ENCODE measurements around the gene AFG1L.

DNA sequence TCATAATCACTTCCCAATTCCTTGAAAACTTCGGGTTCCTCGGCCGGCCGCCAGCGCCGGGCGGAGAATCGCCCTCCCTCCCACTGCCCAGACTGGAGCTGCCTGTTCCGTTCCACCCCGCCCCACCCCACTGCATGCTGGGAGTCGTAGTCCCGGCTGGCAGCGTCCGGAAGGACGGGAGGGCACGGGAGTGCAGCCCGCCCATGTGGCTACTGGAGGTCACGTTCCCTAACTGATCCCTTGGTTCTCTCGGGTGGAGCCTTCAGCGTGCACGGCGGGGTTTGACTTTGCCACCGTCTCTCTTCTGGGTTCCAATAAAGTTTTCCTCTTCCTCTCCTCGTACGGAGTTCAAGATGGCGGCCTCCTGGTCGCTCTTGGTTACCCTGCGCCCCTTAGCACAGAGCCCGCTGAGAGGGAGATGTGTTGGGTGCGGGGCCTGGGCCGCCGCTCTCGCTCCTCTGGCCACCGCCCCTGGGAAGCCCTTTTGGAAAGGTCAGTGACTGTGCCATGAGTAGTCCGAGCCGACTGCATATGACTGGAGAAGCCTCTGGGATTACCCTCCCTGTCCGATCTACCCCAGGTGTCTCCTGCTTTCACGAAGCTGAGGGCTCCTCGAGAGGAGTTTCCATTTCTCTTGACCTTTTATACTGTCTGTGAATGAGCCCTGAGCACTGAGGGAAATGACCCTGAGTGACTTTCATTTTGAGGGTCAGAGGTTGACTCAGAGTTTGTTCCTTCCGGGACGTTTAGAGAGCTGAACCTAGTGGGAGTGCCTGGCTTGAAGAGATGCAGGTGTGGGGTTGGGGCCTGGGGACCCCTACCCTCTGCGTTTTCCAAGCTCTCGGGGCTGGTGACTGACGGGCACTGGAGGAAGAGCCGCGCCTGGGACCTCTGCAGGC lies at the start of gene AFG1L:
- TF ChIP-seq, protein P1, sequence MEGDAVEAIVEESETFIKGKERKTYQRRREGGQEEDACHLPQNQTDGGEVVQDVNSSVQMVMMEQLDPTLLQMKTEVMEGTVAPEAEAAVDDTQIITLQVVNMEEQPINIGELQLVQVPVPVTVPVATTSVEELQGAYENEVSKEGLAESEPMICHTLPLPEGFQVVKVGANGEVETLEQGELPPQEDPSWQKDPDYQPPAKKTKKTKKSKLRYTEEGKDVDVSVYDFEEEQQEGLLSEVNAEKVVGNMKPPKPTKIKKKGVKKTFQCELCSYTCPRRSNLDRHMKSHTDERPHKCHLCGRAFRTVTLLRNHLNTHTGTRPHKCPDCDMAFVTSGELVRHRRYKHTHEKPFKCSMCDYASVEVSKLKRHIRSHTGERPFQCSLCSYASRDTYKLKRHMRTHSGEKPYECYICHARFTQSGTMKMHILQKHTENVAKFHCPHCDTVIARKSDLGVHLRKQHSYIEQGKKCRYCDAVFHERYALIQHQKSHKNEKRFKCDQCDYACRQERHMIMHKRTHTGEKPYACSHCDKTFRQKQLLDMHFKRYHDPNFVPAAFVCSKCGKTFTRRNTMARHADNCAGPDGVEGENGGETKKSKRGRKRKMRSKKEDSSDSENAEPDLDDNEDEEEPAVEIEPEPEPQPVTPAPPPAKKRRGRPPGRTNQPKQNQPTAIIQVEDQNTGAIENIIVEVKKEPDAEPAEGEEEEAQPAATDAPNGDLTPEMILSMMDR (IDR thresholded peaks at IDR 0.05): no peak
- TF ChIP-seq, protein P2, sequence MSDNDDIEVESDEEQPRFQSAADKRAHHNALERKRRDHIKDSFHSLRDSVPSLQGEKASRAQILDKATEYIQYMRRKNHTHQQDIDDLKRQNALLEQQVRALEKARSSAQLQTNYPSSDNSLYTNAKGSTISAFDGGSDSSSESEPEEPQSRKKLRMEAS (IDR thresholded peaks at IDR 0.05; ENCODE audit: low read depth): peak; percentile 48; the same call in 1 of the 2 replicates
- TF ChIP-seq, protein P3, sequence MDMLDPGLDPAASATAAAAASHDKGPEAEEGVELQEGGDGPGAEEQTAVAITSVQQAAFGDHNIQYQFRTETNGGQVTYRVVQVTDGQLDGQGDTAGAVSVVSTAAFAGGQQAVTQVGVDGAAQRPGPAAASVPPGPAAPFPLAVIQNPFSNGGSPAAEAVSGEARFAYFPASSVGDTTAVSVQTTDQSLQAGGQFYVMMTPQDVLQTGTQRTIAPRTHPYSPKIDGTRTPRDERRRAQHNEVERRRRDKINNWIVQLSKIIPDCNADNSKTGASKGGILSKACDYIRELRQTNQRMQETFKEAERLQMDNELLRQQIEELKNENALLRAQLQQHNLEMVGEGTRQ (IDR thresholded peaks at IDR 0.05; ENCODE audit: borderline replicate concordance, low read depth, low read length): no peak
- TF ChIP-seq CHD2 (IDR thresholded peaks at IDR 0.05; ENCODE audit: low read length, partially characterized antibody) (peak; percentile 8), NRF1 (IDR thresholded peaks at IDR 0.05; ENCODE audit: low read depth, low read length) (no peak), MXI1 (IDR thresholded peaks at IDR 0.05; ENCODE audit: low read depth, low read length) (peak; percentile 77), SIN3A (IDR thresholded peaks at IDR 0.05; ENCODE audit: borderline replicate concordance, low read depth, low read length) (peak; percentile 78; the same call in 1 of the 2 replicates), SMC3 (IDR thresholded peaks at IDR 0.05; ENCODE audit: low read depth, low read length) (no peak), POLR2AphosphoS5 (IDR thresholded peaks at IDR 0.05; ENCODE audit: low read depth, low read length) (peak; percentile 62), ELF1 (IDR thresholded peaks at IDR 0.05) (peak; percentile 89)

Data from SK-N-SH (cell line).